C1 segment of cervical spinal cord (tissue), 14 donors: ENCODE measurements around the gene SMCO3.
A peak's percentile ranks its signal among the peaks of the same experiment; 100 is the strongest.

Experiments used
- DNase-seq, 14 donors: peaks; one replicate each; lab custom pipeline; 2025; lab: John Stamatoyannopoulos, UW

SMCO3 gene

DNA sequence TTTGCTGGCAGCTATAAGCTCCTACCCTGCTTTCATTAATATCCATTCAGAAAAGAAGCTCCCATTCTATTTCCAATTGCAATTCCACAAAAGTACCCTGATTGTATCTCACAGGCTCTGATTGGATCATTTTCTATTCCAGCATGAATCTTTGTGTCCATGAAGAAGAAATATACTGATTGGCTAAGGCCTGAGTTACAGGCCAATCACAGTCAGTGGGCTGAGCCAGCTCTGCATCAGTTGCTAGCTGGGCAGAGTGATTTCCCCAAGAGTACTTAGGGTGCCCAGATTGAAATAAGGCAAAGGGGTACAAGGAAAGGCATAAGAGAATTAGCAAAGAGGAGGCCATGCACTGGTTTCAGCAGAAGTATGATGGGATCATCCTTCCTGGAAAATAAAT lies 14.9 kb upstream of the SMCO3 start:
- no peak for DNase-seq

DNA sequence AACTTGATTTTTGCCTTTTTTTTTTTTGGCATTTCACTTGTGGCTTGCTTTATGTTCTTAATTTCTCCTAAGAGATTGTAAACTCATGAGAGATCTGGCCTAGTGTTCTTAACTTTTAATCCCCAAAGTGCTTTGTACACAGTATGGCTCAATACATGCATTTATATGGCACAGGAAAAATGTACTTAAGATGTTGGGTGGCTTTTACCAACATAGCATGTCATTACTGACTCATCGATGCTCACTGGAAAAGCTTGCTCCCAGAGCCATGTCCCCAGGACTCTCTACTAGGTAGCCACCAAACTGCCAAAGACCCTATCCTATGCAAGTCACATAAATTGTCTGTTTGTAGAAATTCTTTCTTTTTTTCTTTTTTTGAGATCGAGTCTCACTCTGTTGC lies 13.1 kb upstream of the SMCO3 start:
- DNase-seq, result no peak

DNA sequence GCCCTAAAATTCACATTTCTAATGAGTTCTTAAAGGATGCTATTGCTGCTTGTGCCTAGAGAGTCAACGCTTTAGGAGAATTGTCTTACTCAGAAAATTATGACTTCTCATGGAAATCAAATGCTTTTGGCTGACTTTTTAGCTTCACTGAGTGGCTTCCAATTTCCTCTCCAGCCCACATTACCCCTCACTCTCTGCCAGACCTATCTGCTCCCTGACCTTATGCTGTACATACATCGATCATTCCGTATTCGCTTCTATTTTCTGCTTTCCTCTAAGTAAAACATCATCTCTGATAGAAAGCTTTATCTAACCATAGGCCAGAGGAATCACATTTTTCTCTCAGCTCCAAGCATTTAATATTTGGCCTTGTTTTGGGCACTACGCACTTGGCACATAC lies 12.5 kb upstream of the SMCO3 start:
- DNase-seq, result no peak

DNA sequence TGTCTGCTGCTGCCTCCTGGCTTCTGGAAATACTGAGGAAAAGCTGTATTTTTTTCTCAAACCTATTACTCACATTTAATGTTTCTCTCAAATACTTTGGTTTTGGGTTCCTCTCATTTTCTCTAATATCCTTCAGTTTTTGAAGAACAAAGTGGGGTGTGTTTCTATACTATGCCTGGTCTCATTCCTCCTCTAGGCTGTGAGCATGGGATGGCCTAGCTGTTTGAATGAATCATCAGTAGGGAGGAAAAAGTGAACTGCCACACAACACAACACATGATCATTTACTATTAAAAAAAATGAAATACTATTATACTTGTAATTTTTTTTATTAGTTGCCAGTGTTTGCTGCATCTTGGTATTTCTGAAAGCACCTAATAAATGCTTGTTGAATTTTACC lies 11.3 kb upstream of the SMCO3 start:
- no peak for DNase-seq

DNA sequence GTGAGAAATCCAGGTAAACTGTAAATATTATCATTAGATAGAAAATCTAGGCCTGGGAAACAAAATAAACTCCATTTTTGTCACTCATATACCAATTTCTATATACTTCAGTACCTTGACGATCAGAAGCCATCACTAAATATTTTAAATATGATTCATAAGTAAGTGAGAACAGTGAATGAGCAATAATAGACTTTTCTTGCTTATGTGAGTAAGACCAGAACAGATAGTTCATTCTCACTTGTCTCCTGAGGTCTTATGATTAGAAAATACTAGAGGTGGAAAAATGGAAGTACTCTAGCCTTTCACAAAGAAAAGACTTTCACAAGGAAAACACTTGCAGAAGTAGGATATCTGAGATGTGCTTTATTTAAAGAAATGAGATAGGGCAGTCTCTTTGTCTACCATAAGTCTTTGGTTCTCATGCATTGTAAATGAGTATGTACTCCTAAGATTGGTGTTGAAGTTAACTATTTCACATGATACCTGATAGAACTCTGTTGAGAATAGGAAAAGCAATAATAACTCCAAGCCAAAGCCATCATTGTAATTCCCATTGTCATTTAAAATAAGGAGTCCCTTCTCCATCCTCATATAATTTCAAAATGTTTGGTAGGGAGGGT lies 10.1 kb upstream of the SMCO3 start:
- DNase-seq, result no peak

DNA sequence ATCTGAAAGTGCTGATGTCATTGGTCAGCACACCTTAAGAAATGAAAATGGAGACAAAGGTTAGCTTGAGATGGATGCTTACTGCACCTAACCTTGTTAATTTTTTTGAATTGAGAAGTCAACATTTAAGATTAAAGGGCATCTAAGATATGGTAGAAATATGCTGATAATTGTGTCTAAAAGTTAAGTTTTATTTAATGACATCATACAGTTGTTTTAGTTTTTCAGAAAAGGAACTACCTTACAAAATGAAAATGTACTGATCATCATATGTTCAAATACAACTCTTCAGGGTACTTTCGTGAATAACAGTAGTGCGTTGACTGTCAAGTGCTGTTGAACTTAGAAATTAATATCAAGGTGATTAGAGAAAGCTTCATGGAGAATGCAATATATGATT lies 2.5 kb downstream of the SMCO3 start:
- no peak for DNase-seq

DNA sequence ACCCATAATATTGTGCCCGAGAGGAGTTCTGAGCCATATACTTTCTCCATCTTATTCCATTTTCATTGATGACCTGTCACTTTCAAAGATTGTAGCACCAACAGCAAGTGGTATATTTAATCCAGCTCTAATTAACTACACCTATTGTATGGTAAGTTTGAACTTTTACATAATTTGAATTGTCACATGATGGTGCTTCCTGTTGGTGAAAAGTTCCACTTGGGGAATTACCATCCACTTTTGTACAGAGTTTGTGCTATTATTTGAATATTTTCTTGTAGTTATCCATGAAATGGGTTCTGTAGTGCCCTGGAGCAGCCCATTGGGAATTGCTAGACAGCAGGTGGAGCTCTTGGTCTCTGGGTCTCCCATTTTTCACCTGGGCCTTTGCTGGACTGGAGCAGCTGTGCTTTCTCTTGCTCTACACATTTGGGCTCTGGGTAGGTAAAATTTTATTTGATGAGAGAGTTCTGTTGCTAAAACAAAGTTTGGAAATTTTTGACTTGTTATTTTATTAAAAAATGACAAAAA lies 3.0 kb downstream of the SMCO3 start:
- DNase-seq, result no peak

DNA sequence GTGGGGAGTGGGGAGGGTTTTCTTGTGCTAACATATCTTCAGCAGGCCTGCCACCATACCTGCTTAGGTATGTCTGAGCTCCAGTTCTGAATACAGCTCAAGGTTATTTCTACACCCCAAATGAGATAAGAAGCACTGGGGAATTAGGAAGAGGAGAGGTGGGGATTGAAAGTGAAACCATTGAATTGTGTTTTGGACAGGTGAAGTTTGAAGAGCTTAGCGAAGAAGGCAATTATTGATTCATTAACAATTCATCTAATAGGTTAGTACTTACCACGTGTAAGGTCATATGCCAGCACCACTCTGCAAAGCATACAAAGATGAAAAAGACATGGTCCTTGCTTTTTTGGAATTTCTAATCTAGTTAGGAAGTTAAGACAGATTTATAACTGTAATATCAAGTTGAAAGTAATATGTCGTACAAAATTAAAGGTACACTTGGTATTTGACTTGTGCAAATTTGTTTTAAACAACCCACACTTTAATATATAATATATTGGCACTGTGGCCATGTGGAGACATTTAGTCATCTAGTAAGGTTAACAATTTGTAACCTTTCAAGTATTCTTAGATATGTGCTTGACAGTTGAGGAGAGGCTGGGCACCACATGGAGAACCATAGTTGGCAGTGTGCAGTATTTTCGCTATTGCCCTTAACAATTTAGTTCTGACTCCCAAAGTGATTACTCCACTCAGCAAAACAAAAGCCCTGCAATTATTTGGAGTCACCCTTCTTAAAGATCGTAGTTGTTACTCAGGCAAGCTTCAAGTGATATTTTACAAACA lies 3.6 kb downstream of the SMCO3 start:
- no peak for DNase-seq

DNA sequence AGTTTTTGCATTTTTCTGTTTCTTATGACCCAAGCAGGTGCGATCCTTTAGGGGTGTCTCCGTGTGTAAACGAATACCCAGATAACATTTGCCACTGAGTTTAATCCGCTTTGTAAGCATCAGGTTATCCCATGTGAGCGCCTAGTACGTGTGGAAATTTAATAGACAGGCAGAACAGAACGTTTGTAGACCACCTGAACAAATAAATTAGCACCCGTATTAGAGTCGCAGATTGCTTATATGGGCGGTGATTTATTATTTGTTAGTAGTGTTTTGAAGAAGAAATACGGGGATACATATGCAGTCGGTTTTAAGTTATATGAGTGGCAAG lies 10.2 kb downstream of the SMCO3 start:
- DNase-seq, result no peak

DNA sequence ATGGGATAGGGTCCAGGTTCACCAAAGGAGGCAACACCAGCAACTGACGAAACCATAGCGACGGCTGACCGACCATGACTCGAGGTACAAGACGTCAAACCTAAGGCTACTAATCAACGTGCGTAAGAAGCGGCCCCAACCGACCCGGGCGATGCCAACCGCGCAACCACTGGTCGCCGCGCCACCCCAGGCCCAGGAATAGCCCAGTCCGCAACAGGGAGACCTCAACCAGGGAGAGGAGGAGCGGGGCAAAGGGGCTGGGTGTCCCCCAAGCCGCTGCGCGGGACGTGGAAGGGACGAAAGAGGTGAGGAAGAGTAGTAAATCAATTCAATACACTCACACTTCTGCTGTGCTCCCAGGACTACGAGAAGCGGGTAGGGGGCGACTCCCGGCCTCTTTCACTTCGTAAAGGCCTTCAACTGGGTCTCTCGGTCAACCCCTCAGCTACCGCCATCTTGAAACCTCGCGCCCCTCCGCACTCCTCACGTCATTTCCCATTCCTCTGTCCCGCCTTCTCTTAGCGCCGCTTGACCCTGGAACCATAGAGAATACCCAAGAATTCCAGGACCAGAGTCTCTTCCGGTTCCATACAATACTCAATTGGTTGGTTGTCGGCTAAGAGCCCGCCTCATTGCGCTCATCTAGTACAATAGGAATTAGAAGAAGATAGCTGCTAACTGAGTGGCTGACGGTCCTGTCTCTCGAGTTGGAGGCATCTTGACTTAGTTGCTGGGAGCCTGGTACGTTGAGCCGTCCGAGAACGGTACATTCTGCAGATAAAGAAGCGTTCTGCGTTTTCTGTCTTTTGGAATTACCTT lies 10.8 kb downstream of the SMCO3 start, which contains the start of the genes C12orf60 and WBP11:
Gene C12orf60, plus strand, starts transcription at position 660 of the 819 bp plus-strand sequence. CDS start 19,266 bp downstream, outside the sequence.
Gene WBP11, minus strand, starts transcription at position 468 of the 819 bp plus-strand sequence. CDS start 2,095 bp downstream, outside the sequence.
- peak; percentile 24 to 99 (median 88) for DNase-seq

DNA sequence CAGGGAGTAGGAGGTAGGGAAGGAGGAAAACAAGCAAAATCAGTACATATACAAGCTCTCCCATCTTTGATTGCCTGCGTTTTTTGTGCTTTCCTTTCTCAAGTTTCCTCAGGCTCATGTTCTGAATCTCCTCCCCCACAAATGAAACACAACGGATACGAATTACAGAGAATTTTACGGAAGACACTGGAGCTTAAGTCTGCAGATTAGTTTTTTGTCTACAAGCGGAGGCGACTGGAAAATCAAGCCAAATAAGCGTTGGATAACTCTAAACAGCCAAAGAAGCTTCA lies 11.3 kb downstream of the SMCO3 start:
- DNase-seq, result no peak

DNA sequence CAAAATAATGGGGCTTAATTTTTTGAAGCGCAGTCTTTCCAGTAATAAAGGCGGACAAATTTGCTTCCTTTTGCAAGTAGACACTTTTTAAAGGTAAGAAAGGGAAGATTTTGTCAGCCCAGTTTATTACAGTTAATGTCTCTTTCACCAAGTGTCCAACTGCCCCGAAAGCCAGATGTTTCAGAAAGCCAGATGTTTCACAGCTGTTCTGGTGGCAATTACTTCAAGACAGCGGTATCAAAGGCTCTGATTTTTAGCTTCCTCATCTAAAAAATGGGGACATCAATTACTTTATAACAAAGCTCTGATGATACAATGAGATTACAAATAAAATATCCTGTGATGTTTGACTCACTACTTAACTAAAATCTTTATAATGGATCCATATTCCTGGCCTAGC lies 11.7 kb downstream of the SMCO3 start:
- DNase-seq, result no peak

DNA sequence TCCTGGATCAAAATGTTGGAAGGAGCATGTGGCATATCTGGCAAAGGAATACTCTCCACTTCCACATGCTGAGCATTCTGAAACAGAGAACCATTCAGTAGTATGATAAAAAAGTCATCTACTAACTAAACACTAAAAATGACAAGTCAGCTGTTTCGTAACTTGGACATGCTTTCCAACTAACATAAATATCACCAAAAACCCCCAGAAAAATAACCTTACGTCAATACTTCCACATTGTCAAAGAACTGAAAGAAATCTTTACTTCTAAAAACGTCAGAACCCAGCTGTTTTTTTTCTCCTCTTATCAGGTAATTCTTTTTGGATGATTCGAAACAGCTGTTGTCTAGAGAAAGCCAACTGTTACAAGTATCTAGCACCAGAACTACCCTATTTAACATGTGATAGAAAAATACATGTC lies 18.9 kb downstream of the SMCO3 start:
- no peak for DNase-seq

DNA sequence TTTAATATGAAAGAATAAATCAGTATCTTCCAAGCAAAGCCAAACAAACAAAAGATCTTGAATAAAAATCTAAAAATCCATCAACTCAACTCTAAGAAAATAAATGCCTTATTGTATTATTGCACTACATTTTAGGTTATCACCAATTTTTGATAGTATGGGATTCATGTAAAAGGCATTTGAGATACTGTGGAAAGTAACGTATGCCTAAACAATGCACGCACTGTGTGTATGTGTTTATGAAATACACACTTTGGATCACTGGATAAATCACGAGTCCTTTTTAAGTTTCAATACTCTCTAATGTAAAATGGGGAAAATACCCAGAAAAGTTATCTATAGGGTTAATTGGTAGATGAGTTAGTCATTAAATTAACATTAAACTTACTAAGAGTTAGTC lies 28.4 kb downstream of the SMCO3 start:
- no peak for DNase-seq

DNA sequence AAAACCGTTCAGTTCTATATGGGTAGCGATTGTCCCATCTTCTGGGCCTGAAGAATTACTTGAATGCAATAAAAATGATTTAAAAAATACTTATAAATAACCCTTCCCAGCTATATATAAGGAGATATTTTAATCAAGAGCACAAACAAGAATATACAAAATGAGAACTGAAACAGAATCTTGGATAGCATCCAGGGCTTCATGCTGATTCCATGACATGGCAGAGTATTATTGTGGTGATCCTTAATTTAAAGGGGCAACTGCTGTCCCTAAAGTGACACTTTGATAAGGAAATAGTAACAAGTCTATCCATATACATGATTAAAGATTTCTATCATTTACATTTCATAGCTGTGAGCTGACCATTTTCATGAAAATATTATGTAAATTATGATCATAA lies 29.5 kb downstream of the SMCO3 start:
- DNase-seq, result no peak

DNA sequence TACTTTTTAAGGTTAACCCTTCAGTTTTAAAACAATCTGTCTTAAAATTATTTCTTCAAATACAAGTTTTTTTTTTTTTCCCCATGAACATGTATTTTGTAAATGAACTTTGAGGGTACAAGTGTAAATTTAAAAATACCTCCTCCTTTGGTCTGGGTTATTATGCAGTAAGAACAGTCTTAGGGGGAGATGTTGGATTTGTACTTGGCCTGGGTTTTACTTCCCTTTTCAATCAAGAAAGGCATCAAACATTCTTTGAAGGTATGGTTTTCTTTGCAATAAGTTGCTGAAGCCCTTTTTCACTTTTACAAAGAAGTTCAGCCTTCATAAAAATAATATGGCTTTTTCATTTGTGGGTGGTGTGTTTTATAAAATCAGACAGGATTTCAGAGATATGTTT lies 31.2 kb downstream of the SMCO3 start:
- DNase-seq, result no peak

DNA sequence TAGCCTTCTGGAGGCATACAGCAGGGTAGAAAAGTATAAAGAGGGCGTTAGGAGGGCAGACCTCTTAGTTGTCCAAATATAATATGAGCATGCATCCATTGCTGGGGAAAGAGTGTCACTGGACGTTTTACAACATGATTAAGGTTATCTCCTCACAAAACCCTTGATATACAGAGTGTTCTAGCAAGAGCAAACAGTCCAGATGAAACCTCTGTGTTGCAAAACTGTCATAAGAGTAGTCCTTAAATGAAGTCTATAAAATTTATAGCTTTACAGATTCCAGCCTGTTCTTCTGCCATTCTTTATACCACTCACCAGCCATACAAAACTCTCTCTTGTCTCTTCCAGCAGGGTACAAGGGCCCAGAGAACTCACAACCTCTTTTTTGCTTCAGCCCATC lies 32.4 kb downstream of the SMCO3 start:
- no peak for DNase-seq

DNA sequence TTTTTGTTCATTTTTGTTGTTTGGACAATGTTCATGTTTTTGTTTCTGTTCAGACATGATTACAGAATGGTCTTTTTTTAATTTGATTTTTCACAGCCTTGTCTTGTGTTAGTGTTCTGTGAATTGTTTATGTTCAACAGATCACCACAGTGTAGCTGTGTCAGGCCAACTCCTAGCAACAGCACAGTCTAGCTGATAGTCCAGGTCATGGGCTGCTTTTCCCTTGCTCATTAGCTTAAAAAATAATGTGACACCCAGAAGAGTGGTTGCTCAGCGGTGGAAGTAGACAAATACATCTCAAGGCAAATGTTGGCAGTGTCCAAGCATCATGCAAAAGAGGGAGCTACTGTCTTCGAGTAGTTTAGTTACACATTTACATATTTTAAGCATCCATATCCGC lies 33.1 kb downstream of the SMCO3 start:
- DNase-seq, result no peak

DNA sequence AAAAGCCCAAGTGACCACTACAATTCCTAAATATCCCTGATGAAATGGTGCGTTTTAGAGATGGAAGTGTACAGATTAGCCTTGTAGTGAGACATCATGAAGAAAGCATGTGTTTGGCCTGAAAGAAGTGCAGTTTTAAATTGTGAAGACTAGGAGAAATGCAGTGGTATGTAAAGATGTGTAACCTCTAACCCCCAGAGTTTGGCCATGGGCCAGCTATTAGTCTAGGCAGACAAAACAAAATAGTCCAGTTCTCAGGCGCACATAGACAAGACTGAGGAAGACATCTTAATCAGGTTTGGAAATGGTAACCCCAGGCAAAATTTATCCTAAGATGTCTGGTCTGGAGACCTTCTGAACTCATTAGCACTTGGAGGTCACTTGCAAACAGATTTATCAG lies 34.1 kb downstream of the SMCO3 start:
- no peak for DNase-seq

DNA sequence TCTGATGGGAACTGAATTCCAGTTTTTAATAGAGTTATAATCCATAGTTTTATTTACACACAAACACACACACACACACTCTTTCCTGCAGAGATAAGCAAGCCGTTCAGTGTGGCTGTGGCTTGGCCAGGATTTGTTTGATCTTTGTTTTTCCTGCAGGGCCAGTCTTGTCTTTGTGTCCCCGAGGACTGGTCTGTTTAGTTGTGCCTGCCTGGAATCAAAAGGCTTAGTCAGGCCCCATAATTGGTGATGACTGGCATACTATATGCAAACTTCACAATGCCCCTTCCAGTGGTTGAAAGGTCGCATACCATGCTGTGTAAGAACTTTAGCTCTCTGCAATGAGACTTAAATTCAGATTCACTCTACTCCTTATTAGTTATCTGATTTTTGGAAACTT lies 36.7 kb downstream of the SMCO3 start:
- DNase-seq, result no peak

DNA sequence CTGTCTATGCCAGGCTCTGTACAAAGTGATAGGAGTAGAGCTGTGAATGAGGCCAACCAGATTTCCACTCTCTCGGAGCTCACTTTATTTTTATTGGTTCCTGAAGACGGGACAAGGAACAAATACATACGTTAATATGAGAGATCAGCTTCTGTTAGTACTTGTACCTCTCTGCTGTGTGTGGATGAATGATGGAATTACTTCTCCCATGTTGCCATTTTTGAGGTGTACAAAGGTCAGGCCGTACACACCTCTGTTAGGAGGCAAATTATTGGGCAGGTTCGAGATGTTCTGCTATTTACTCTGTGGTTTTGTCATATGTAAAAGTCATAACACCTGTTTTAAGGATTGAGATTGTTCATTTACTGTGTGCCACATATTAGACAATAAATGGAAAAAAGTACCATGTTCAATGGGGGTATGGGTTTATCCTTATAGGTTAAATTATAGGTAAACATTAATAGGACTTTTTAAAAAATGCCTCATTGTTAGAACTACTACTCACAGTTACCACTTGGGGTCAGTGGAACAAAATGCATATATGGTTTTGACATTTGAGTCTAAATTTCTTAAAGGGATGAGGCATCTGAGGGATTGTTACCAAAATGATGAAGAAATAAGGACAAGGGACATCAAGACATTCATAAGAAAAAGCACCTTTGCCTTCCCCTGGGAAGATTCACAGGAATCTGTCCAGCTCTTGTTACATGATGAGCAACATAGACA lies 37.6 kb downstream of the SMCO3 start:
- DNase-seq, result no peak

DNA sequence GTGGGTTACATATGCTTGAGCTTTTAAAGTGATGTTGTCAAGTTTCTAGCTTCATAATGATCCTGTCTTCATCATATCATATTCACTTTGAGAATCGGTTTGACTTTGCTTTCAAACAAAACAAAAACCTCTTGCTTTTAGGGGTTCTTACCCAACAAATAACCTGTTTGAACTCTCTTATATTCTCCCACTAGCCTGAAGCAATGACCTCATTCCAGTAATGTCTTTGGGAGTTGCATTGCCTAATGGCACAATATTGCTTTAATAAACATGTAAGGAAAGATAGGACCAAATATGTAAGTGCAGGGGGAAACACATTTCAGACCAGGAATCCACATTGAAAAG lies 38.4 kb downstream of the SMCO3 start:
- DNase-seq, result no peak
